ENCODE data around the gene STRN4.

The STRN4 gene

GRCh38 chr19:46710687-46711086, 35.6 kb downstream of the STRN4 start:
- peaks cover 45 to 47% of the 10 kb centered on the region in 2 experiments for H3K36me3 ChIP-seq (ENCODE audit: control insufficient read depth in 1 of 2, insufficient read depth in 2 of 2, low read depth in 1 of 2, low read length in 2 of 2)
- H3K4me2 ChIP-seq (ENCODE audit: low read length, poor library complexity, severe bottlenecking), result no peak overlapping the region
- H3K9ac ChIP-seq (ENCODE audit: low read length), result no peak overlapping the region
- H3K27me3 ChIP-seq (ENCODE audit: control insufficient read depth in 1 of 2, insufficient read depth in 1 of 2, low read length in 2 of 2), result no peaks in the 10 kb centered on the region
- H3K4me1 ChIP-seq (ENCODE audit: control insufficient read depth, insufficient read depth, low read depth, low read length), result peaks cover 12% of the 10 kb centered on the region
- no peak overlapping the region for H4K8ac ChIP-seq (ENCODE audit: low read length)
- no peak overlapping the region for H3K4me3 ChIP-seq (ENCODE audit: insufficient read depth in 1 of 2, low read depth in 1 of 2, low read length in 2 of 2)
- no peak overlapping the region for H3K4ac ChIP-seq (ENCODE audit: low read depth in 1 of 2, low read length in 2 of 2)
- H2BK12ac ChIP-seq (ENCODE audit: low read length in 2 of 2), result no peak overlapping the region
- no peak overlapping the region for H4K91ac ChIP-seq (ENCODE audit: low read length)
- H2BK5ac ChIP-seq (ENCODE audit: low read depth, low read length, poor library complexity, severe bottlenecking), result no peak overlapping the region
- H3K23ac ChIP-seq (ENCODE audit: low read length in 2 of 2), result peak overlapping the region in 1 of 2 experiments; percentile 46
- H3K27ac ChIP-seq (ENCODE audit: low read length, poor library complexity, severe bottlenecking), result no peak overlapping the region
- peaks cover 20% of the 10 kb centered on the region for H3K79me1 ChIP-seq (replicated peaks; ENCODE audit: low read length, poor library complexity, severe bottlenecking)
- H3K9me3 ChIP-seq (ENCODE audit: control insufficient read depth, low read length), result no peaks in the 10 kb centered on the region
- no peak overlapping the region for H3K14ac ChIP-seq (ENCODE audit: low read length in 2 of 2)
- H2AK5ac ChIP-seq (ENCODE audit: low read length, severe bottlenecking), result no peak overlapping the region
- H2BK120ac ChIP-seq (ENCODE audit: low read depth, low read length), result no peak overlapping the region
- WGBS, result 84% methylated on average over 25 of the region's 25 CpGs
- no peak for DNase-seq
- peak overlapping the region in 1 of 2 experiments; percentile 21 for H3K18ac ChIP-seq (ENCODE audit: low read depth in 1 of 2, low read length in 2 of 2)
- no peak overlapping the region for H2BK15ac ChIP-seq (ENCODE audit: low read depth, poor library complexity, severe bottlenecking)
- H2AFZ ChIP-seq (ENCODE audit: low read depth, low read length), result no peak overlapping the region

GRCh38 chr19:46704379-46705076, 41.7 kb downstream of the STRN4 start:
- peak overlapping the region; percentile 45 for H2BK15ac ChIP-seq (ENCODE audit: low read depth, poor library complexity, severe bottlenecking)
- 59% methylated on average over 21 of the region's 21 CpGs for WGBS
- H3K4me2 ChIP-seq (ENCODE audit: low read length, poor library complexity, severe bottlenecking), result no peak overlapping the region

DNA sequence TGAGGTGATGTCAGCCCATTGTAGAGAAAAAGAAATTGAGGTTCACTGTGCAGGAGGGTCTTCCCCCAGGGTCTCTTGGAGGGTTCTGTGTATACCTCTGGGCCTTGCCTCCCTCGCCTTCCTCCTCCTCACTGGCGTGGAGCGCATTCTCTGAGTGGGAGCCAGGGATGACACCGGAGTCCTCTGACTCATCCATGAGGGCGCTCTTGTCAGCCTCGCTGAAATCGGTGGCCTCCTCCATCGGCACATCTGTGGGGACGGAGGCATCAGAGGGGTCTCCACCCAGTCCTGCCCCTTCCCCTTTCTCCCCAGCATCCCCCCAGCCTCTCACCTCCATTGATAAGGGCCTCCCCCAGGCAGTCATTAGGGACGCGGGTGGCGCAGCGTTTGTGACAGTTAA, 45.5 kb downstream of the STRN4 start:
- H3K4me2 ChIP-seq (ENCODE audit: low read length, poor library complexity, severe bottlenecking), result no peak overlapping the region
- H3K14ac ChIP-seq (ENCODE audit: low read length in 2 of 2), result no peak overlapping the region
- H2BK15ac ChIP-seq (ENCODE audit: low read depth, poor library complexity, severe bottlenecking), result no peak overlapping the region
- H2BK120ac ChIP-seq (ENCODE audit: low read depth, low read length), result no peak overlapping the region
- H3K4me3 ChIP-seq (ENCODE audit: insufficient read depth in 1 of 2, low read depth in 1 of 2, low read length in 2 of 2), result no peak overlapping the region
- peaks cover 72 to 74% of the 10 kb centered on the region in 2 experiments for H3K36me3 ChIP-seq (ENCODE audit: control insufficient read depth in 1 of 2, insufficient read depth in 2 of 2, low read depth in 1 of 2, low read length in 2 of 2)
- H2AFZ ChIP-seq (ENCODE audit: low read depth, low read length), result no peak overlapping the region
- H2AK5ac ChIP-seq (ENCODE audit: low read length, severe bottlenecking), result no peak overlapping the region
- H4K8ac ChIP-seq (ENCODE audit: low read length), result no peak overlapping the region
- H2BK5ac ChIP-seq (ENCODE audit: low read depth, low read length, poor library complexity, severe bottlenecking), result no peak overlapping the region
- H3K9me3 ChIP-seq (ENCODE audit: control insufficient read depth, low read length), result no peaks in the 10 kb centered on the region
- peaks cover 10% of the 10 kb centered on the region for H3K4me1 ChIP-seq (ENCODE audit: control insufficient read depth, insufficient read depth, low read depth, low read length)
- DNase-seq, result no peak
- H3K27ac ChIP-seq (ENCODE audit: low read length, poor library complexity, severe bottlenecking), result no peak overlapping the region
- no peak overlapping the region for H3K18ac ChIP-seq (ENCODE audit: low read depth in 1 of 2, low read length in 2 of 2)
- H3K79me1 ChIP-seq (replicated peaks; ENCODE audit: low read length, poor library complexity, severe bottlenecking), result peaks cover 19% of the 10 kb centered on the region
- H3K23ac ChIP-seq (ENCODE audit: low read length in 2 of 2), result no peak overlapping the region
- no peak overlapping the region for H3K4ac ChIP-seq (ENCODE audit: low read depth in 1 of 2, low read length in 2 of 2)
- no peak overlapping the region for H4K91ac ChIP-seq (ENCODE audit: low read length)
- no peak overlapping the region for H3K9ac ChIP-seq (ENCODE audit: low read length)
- no peak overlapping the region for H2BK12ac ChIP-seq (ENCODE audit: low read length in 2 of 2)
- H3K27me3 ChIP-seq (ENCODE audit: control insufficient read depth in 1 of 2, insufficient read depth in 1 of 2, low read length in 2 of 2), result no peaks in the 10 kb centered on the region
- WGBS, result 88% methylated on average over 9 of the region's 13 CpGs

More at GRCh38 chr19:46704379-46705076, 41.7 kb downstream of the STRN4 start:
- no peak overlapping the region for H3K9ac ChIP-seq (ENCODE audit: low read length)
- no peak overlapping the region for H3K27ac ChIP-seq (ENCODE audit: low read length, poor library complexity, severe bottlenecking)
- H2BK5ac ChIP-seq (ENCODE audit: low read depth, low read length, poor library complexity, severe bottlenecking), result no peak overlapping the region
- H3K4me3 ChIP-seq (ENCODE audit: insufficient read depth in 1 of 2, low read depth in 1 of 2, low read length in 2 of 2), result no peak overlapping the region
- H2BK120ac ChIP-seq (ENCODE audit: low read depth, low read length), result no peak overlapping the region
- no peak overlapping the region for H4K91ac ChIP-seq (ENCODE audit: low read length)
- peaks cover 24% of the 10 kb centered on the region for H3K79me1 ChIP-seq (replicated peaks; ENCODE audit: low read length, poor library complexity, severe bottlenecking)
- no peak overlapping the region for H2AK5ac ChIP-seq (ENCODE audit: low read length, severe bottlenecking)
- H2BK12ac ChIP-seq (ENCODE audit: low read length in 2 of 2), result no peak overlapping the region
- DNase-seq, result peak; percentile 48
- no peaks in the 10 kb centered on the region for H3K9me3 ChIP-seq (ENCODE audit: control insufficient read depth, low read length)
- H4K8ac ChIP-seq (ENCODE audit: low read length), result peak overlapping the region; percentile 19
- no peak overlapping the region for H2AFZ ChIP-seq (ENCODE audit: low read depth, low read length)
- no peaks in the 10 kb centered on the region for H3K4me1 ChIP-seq (ENCODE audit: control insufficient read depth, insufficient read depth, low read depth, low read length)
- H3K27me3 ChIP-seq (ENCODE audit: control insufficient read depth in 1 of 2, insufficient read depth in 1 of 2, low read length in 2 of 2), result no peaks in the 10 kb centered on the region
- H3K23ac ChIP-seq (ENCODE audit: low read length in 2 of 2), result no peak overlapping the region
- no peak overlapping the region for H3K4ac ChIP-seq (ENCODE audit: low read depth in 1 of 2, low read length in 2 of 2)
- H3K18ac ChIP-seq (ENCODE audit: low read depth in 1 of 2, low read length in 2 of 2), result no peak overlapping the region
- H3K14ac ChIP-seq (ENCODE audit: low read length in 2 of 2), result no peak overlapping the region
- H3K36me3 ChIP-seq (ENCODE audit: control insufficient read depth in 1 of 2, insufficient read depth in 2 of 2, low read depth in 1 of 2, low read length in 2 of 2), result peaks cover 79 to 81% of the 10 kb centered on the region in 2 experiments

DNA sequence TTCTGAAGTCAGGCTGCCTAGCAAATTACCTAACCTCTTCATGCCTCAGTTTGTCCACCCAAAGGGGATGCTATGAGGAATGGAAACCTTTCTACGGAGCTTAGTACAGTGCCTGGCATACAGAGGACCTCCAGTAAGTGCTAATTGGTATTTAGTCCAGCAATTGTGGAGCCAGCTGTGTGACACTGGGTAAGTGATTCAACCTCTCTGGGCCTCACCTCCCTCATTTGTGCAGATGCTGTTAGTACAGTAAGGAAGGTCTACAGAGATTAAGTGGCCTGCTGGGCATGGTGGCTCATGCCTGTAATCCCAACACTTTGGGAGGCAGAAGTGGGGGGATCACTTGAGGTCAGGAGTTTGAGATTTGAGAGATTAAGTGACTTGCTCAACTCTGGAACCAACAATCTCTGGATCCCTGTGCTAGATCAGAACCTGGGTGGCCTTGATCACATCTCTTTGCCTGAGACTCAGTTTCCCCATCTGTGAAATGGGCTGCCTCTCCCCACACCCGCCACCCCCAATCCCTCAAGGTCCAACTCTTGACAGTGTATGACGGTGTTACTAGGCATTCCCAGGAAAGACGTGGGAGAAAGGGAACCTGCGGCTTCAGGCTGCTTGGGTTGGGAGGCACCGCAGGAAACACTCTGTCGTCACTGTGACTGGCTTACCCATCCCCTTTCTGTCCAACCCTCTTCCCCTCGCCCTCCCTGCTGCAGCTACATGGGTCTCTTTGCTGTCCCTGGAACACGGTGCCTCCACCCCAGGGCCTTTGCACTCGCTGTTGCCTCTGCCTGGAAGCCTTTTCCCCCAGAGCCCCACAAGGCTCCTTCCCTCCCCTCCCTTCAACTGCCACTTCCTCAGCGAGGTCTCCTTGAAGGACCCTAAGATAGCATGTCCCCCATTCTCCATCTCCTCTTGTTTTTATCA, 47.6 kb downstream of the STRN4 start:
- DNase-seq, result no peak
- Histone ChIP-seq H3K9ac (ENCODE audit: low read length) (no peak overlapping the region), H3K9me3 (ENCODE audit: control insufficient read depth, low read length) (no peaks in the 10 kb centered on the region), H3K23ac (ENCODE audit: low read length in 2 of 2) (no peak overlapping the region), H2BK120ac (ENCODE audit: low read depth, low read length) (no peak overlapping the region), H3K4me1 (ENCODE audit: control insufficient read depth, insufficient read depth, low read depth, low read length) (peaks cover 10% of the 10 kb centered on the region), H2AK5ac (ENCODE audit: low read length, severe bottlenecking) (no peak overlapping the region), H2BK12ac (ENCODE audit: low read length in 2 of 2) (no peak overlapping the region), H3K79me1 (replicated peaks; ENCODE audit: low read length, poor library complexity, severe bottlenecking) (peaks cover 10% of the 10 kb centered on the region), H2BK15ac (ENCODE audit: low read depth, poor library complexity, severe bottlenecking) (no peak overlapping the region), H2BK5ac (ENCODE audit: low read depth, low read length, poor library complexity, severe bottlenecking) (no peak overlapping the region), H4K8ac (ENCODE audit: low read length) (no peak overlapping the region), H2AFZ (ENCODE audit: low read depth, low read length) (no peak overlapping the region), H3K4ac (ENCODE audit: low read depth in 1 of 2, low read length in 2 of 2) (no peak overlapping the region), H3K27ac (ENCODE audit: low read length, poor library complexity, severe bottlenecking) (no peak overlapping the region), H3K27me3 (ENCODE audit: control insufficient read depth in 1 of 2, insufficient read depth in 1 of 2, low read length in 2 of 2) (no peaks in the 10 kb centered on the region), H4K91ac (ENCODE audit: low read length) (no peak overlapping the region), H3K14ac (ENCODE audit: low read length in 2 of 2) (no peak overlapping the region), H3K36me3 (ENCODE audit: control insufficient read depth in 1 of 2, insufficient read depth in 2 of 2, low read depth in 1 of 2, low read length in 2 of 2) (peaks cover 73 to 83% of the 10 kb centered on the region in 2 experiments), H3K4me2 (ENCODE audit: low read length, poor library complexity, severe bottlenecking) (no peak overlapping the region), H3K4me3 (ENCODE audit: insufficient read depth in 1 of 2, low read depth in 1 of 2, low read length in 2 of 2) (no peak overlapping the region), H3K18ac (ENCODE audit: low read depth in 1 of 2, low read length in 2 of 2) (no peak overlapping the region)
- 96% methylated on average over 11 of the region's 11 CpGs for WGBS
